ENCODE results near the gene ICA1. TPM values are rescaled to one million over a fixed set of nuclear protein-coding genes. Genes with fewer than 3 reads are reported as not detected.

The ICA1 gene
- total RNA-seq, 4 donors from 2014 or later = 4.1 to 7.4 (median 5.8) TPM

DNA sequence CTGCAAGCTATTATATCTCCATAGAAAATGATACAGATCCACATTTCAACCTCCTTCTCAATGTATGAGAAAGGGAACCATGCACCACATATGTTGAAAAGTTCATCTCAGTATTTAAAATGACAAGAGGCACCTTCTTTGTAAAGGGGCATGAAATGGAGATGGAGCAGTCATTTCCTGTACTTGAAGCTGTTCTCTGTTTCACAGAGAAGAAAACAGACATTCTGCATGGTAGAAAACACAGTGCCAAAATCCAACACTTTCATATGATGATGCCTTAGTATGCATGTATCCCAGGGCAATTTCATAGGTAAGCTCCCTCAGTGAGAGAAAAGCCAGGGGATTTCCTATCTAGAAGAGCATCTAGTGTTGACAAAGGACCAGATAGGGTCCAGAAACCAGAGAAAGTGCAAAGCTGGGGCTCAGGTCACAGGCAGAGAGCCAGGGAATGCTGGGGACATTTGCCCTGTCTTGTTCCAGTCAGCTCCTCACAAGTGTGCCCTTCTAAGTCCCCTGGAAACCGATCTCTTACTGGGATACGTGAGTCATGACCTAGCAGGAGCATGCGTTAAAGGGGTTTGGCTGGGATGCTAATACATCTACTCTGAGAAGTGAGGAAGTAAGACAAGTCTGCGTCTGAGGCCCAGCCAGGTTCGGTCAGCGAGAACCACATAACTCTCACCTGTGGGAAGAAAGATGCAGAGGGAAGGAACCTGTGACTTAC is 118.7 kb downstream of the ICA1 start:
- H3K36me3 ChIP-seq = peaks cover 0 to 41% (median 0%) of the 10 kb centered on the region in 4 donors
- intact Hi-C loops (cut with DNase I) = no loop called here
- no peak for DNase-seq (ENCODE audit: extremely low spot score)
- H3K9me3 ChIP-seq = no peaks in the 10 kb centered on the region
- no peak overlapping the region for H3K27ac ChIP-seq (replicated peaks in 1 of 4)
- TF ChIP-seq POLR2AphosphoS5 (IDR thresholded peaks at IDR 0.05) = no peak
- TF ChIP-seq EP300 (IDR thresholded peaks at IDR 0.05) = no peak
- no peak for TF ChIP-seq POLR2A (IDR thresholded peaks at IDR 0.05; ENCODE audit: low read depth)
- TF ChIP-seq, protein P1, sequence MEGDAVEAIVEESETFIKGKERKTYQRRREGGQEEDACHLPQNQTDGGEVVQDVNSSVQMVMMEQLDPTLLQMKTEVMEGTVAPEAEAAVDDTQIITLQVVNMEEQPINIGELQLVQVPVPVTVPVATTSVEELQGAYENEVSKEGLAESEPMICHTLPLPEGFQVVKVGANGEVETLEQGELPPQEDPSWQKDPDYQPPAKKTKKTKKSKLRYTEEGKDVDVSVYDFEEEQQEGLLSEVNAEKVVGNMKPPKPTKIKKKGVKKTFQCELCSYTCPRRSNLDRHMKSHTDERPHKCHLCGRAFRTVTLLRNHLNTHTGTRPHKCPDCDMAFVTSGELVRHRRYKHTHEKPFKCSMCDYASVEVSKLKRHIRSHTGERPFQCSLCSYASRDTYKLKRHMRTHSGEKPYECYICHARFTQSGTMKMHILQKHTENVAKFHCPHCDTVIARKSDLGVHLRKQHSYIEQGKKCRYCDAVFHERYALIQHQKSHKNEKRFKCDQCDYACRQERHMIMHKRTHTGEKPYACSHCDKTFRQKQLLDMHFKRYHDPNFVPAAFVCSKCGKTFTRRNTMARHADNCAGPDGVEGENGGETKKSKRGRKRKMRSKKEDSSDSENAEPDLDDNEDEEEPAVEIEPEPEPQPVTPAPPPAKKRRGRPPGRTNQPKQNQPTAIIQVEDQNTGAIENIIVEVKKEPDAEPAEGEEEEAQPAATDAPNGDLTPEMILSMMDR (IDR thresholded peaks at IDR 0.05) = no peak
- H3K4me3 ChIP-seq = no peak overlapping the region
- 71% methylated on average over 4 of the region's 6 CpGs for WGBS
- no peaks in the 10 kb centered on the region for H3K27me3 ChIP-seq
- no peaks in the 10 kb centered on the region for H3K4me1 ChIP-seq

DNA sequence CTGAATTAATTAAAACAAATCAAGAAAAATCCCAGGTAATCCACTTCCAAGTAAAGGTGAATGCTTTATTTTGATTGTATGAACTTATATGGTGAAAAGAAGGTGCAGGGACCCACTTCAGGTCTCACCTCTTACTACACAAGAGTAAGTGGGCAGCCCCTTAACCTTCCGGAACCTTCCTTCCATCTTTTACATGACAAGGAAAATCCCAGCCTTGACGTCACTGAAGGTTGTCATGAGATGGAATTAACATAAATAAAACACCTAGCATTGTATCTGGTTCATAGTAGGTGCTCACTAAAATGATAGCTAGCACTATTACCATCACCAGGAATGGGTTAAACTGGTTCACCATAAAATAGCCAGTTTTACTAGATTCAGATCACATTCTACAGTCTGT is 119.5 kb downstream of the ICA1 start:
- peaks cover 0 to 48% (median 0%) of the 10 kb centered on the region in 4 donors for H3K36me3 ChIP-seq
- no peak overlapping the region for H3K4me3 ChIP-seq
- no peaks in the 10 kb centered on the region for H3K9me3 ChIP-seq
- no peaks in the 10 kb centered on the region for H3K4me1 ChIP-seq
- no peak for TF ChIP-seq POLR2AphosphoS5 (IDR thresholded peaks at IDR 0.05)
- TF ChIP-seq POLR2A (IDR thresholded peaks at IDR 0.05; ENCODE audit: low read depth) = no peak
- TF ChIP-seq EP300 (IDR thresholded peaks at IDR 0.05) = no peak
- TF ChIP-seq, protein P1 (IDR thresholded peaks at IDR 0.05) = no peak
- 100% methylated on average over 2 of the region's 2 CpGs for WGBS
- no peak overlapping the region for H3K27ac ChIP-seq (replicated peaks in 1 of 4)
- no peak for DNase-seq (ENCODE audit: extremely low spot score)
- intact Hi-C loops (cut with DNase I) = no loop called here
- H3K27me3 ChIP-seq = no peaks in the 10 kb centered on the region

DNA sequence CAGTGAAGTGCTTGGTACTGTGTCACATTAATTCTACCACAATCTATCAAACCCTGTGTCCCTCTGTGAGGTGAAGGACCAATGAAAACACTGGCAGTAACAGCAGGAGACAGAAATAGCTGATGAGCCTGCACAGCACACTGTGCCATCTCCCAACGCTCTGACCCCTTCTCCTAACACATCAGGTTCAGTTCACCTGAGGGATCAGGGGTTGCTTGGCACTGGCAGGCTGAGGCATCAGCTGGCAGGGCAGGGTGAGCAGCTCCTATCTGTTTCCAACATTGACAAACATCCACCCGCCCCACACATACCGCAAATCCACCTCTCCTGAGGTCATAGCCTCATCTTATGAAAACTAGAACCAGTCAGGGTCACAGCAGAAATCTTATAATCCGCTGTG is 120.9 kb downstream of the ICA1 start:
- no peak overlapping the region for H3K27ac ChIP-seq (replicated peaks in 1 of 4)
- DNase-seq (ENCODE audit: extremely low spot score) = no peak
- no peaks in the 10 kb centered on the region for H3K9me3 ChIP-seq
- H3K4me1 ChIP-seq = no peaks in the 10 kb centered on the region
- TF ChIP-seq POLR2AphosphoS5 (IDR thresholded peaks at IDR 0.05) = no peak
- TF ChIP-seq, protein P1 (IDR thresholded peaks at IDR 0.05) = no peak
- TF ChIP-seq EP300 (IDR thresholded peaks at IDR 0.05) = no peak
- no peak for TF ChIP-seq POLR2A (IDR thresholded peaks at IDR 0.05; ENCODE audit: low read depth)
- no peaks in the 10 kb centered on the region for H3K27me3 ChIP-seq
- WGBS = 92% methylated on average over 4 of the region's 4 CpGs
- intact Hi-C loops (cut with DNase I) = no loop called here
- H3K4me3 ChIP-seq = no peak overlapping the region
- H3K36me3 ChIP-seq = peaks cover 0 to 48% (median 0%) of the 10 kb centered on the region in 4 donors

DNA sequence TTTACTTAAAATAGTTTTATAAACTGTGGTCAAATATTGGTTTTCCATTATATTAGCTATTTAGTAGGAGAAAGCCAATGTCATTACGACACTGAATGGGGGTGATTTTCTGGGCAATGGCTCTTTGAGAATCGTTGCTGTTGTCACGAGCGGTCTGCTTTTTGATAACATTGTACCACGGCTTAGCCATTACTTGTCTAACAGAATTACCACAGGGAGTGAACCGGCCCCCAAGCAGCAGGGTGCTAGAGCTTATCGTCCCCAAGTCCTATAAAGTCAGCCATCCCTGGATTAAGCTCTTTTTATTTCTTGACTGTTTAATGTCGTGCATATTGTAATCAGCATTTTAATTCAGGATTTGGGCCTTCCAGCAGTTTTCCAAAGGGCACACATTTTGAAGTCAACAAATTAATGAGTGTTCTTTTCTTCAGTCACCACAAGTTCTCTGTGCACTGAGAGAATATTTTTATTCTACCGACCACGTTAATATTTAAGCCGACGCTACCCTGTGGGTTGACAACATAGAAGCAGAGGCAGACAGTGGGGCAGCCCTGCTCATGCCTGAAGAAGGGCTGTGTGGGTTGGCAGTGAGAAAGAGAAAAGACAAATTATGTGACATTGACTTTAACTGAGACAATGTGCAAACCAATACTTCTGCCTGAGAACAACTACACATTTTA is 125.8 kb downstream of the ICA1 start:
- H3K4me1 ChIP-seq = no peaks in the 10 kb centered on the region
- intact Hi-C loops (cut with DNase I) = loop anchor here (2.0 kb wide), 1 partner anchor 35 kb away; no protein-coding TSS in a partner anchor
- no peaks in the 10 kb centered on the region for H3K9me3 ChIP-seq
- H3K4me3 ChIP-seq = no peak overlapping the region
- no peak for DNase-seq (ENCODE audit: extremely low spot score)
- H3K27ac ChIP-seq (replicated peaks in 1 of 4) = no peak overlapping the region
- WGBS = 95% methylated on average over 12 of the region's 12 CpGs
- peaks cover 0 to 23% (median 0%) of the 10 kb centered on the region in 4 donors for H3K36me3 ChIP-seq
- TF ChIP-seq, protein P1 (IDR thresholded peaks at IDR 0.05) = no peak
- TF ChIP-seq EP300 (IDR thresholded peaks at IDR 0.05) (no peak), POLR2A (IDR thresholded peaks at IDR 0.05; ENCODE audit: low read depth) (no peak), POLR2AphosphoS5 (IDR thresholded peaks at IDR 0.05) (no peak)
- no peaks in the 10 kb centered on the region for H3K27me3 ChIP-seq

Data from esophagus muscularis mucosa (tissue), 4 donors.